ENCODE data around the gene SMCR8.

- no peak for TF ChIP-seq CTCF (IDR thresholded peaks at IDR 0.05; ENCODE audit: insufficient read depth, low read depth, low read length)
- TF ChIP-seq EZH2 (IDR thresholded peaks at IDR 0.05; ENCODE audit: insufficient read depth, low read length): no peak
These were observed 47.7 kb upstream of the SMCR8 start for GRCh38 chr17:18267366-18267765.
